Uterus (tissue), 2 donors: ENCODE measurements around the gene FNDC11.

ENCODE experiments used
- CTCF ChIP-seq, 4 experiments: fragments of 200-600 bp in 2 of 4; fragments of 450-650 bp in 2 of 4; sonication (generic) in 2 of 4; IDR thresholded peaks; one replicate each; pipeline ENCODE4 v1.5.1; 2016 to 2019; ENCODE audit warnings: antibody characterized with exemption in 4 of 4, mild to moderate bottlenecking in 2 of 4, moderate library complexity in 1 of 4
- POLR2A ChIP-seq, 2 donors: fragments of 450-650 bp; IDR thresholded peaks; one replicate each; pipeline ENCODE4 v1.6.1; 2016; ENCODE audit warnings: antibody characterized with exemption in 2 of 2, mild to moderate bottlenecking in 1 of 2, moderate library complexity in 1 of 2

DNA sequence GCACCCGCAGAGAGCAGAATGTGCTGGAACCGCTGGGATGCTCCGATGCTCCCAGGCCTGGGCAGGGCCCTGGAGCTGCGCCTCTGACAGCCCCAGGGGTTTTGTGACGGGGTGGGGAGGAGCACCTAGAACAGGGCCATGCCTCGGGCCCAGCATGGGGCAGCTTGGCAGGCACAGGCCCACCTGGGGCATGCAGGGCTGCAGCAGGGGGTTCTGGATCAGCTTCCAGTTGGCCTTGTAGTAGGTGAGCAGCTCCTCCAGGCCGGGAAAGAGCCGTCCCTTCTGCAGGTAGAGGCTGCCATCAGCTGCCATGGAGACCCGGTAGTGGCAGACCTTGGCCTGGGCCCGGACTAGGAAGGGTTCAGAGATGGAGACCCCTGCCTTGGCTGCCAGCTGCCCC lies 10.8 kb upstream of the FNDC11 start:
- TF ChIP-seq CTCF (IDR thresholded peaks at IDR 0.05) (no peak), POLR2A (IDR thresholded peaks at IDR 0.05) (no peak)
